GM12878 (cell line): ENCODE measurements around the gene IP6K3. TPM values are rescaled to one million over a fixed set of nuclear protein-coding genes. Genes with fewer than 3 reads are reported as not detected.

ENCODE experiments used
- ATAC-seq: fragments of 200-7000 bp; cut with Tn5 transposase; 3 replicates; pipeline ENCODE4 v1.9.1; 2020; ENCODE audit warnings: mild to moderate bottlenecking, moderate library complexity
- BruUV-seq: library from RNA; stranded (reverse); fragments of 400-500 nt; replicated peaks from 2 replicates; lab custom pipeline; 2021; lab: Mats Ljungman, UMichigan
- CTCF ChIA-PET: fragments of 300-600 bp; sonication (Branson Sonifier 250); formaldehyde crosslinking; extraction: SDS; loops from one replicate; lab custom pipeline; 2021; ENCODE audit warnings: inconsistent platforms; lab: Yijun Ruan, JAX
- POLR2A ChIA-PET: fragments of 350-600 bp; formaldehyde crosslinking; extraction: SDS; loops from one replicate; lab custom pipeline; 2021; ENCODE audit warnings: inconsistent platforms; lab: Charles Lee
- RAD21 ChIA-PET: fragments of 300-600 bp; sonication (Branson Sonifier 250); formaldehyde crosslinking; loops from one replicate; lab custom pipeline; 2023; ENCODE audit warnings: antibody characterized with exemption; ENCODE audit not compliant: unreplicated experiment; lab: Charles Lee
- SMC1A ChIA-PET: fragments of 300-600 bp; sonication (Branson Sonifier 250); formaldehyde crosslinking; loops from one replicate; lab custom pipeline; 2023; ENCODE audit not compliant: unreplicated experiment, uncharacterized antibody; lab: Charles Lee
- DNase-seq: peaks from one replicate; pipeline ENCODE4 v3.0.0-alpha.2; 2011; ENCODE audit warnings: low read depth, low spot score
- FAIRE-seq: peaks from 3 replicates; lab custom pipeline; 2011; peaks lifted over from hg19 to GRCh38; lab: Jason Lieb, UNC
- H2AFZ ChIP-seq: 2 replicates; pipeline ENCODE4 v1.6.0; 2011; ENCODE audit warnings: low read depth, low read length, control low read depth; ENCODE audit not compliant: control insufficient read depth
- H3K27ac ChIP-seq: 2 replicates; pipeline ENCODE4 v1.5.1; 2011; ENCODE audit warnings: control low read depth; ENCODE audit not compliant: control insufficient read depth, insufficient read depth
- H3K27me3 ChIP-seq, 2 experiments: replicated peaks in 1 of 2; 2 replicates each; pipeline versions ENCODE4 v1.6.0 to v1.6.1; 2011; ENCODE audit warnings: low read length in 1 of 2; ENCODE audit not compliant: control insufficient read depth in 2 of 2, insufficient read depth in 2 of 2
- H3K36me3 ChIP-seq, 2 experiments: 2 replicates each; pipeline ENCODE4 v1.5.1; 2011; ENCODE audit warnings: low read length in 1 of 2; ENCODE audit not compliant: control insufficient read depth in 2 of 2, insufficient read depth in 2 of 2
- H3K4me1 ChIP-seq: 2 replicates; pipeline ENCODE4 v1.6.1; 2011; ENCODE audit warnings: mild to moderate bottlenecking, low read length, moderate library complexity, mixed read lengths; ENCODE audit not compliant: control insufficient read depth, insufficient read depth
- H3K4me2 ChIP-seq: 2 replicates; pipeline ENCODE4 v1.6.0; 2011; ENCODE audit warnings: control low read depth; ENCODE audit not compliant: control insufficient read depth, insufficient read depth
- H3K4me3 ChIP-seq: fragments of 200-600 bp; sonication (generic); 2 replicates; pipeline ENCODE4 v1.5.1; 2016
- H3K79me2 ChIP-seq: 2 replicates; pipeline ENCODE4 v1.6.0; 2011; ENCODE audit warnings: low read length; ENCODE audit not compliant: control insufficient read depth, insufficient read depth
- H3K9ac ChIP-seq: 2 replicates; pipeline ENCODE4 v1.8.0; 2011; ENCODE audit warnings: low read length, control low read depth, mixed read lengths; ENCODE audit not compliant: control insufficient read depth, insufficient read depth
- H3K9me3 ChIP-seq: replicated peaks from 3 replicates; pipeline ENCODE4 v1.5.1; 2011; ENCODE audit warnings: mild to moderate bottlenecking, low read length; ENCODE audit not compliant: control insufficient read depth, insufficient read depth
- H4K20me1 ChIP-seq: 2 replicates; pipeline ENCODE4 v1.6.0; 2011; ENCODE audit not compliant: control insufficient read depth, insufficient read depth
- IKZF1 ChIP-seq: fragments of 450-650 bp; conservative IDR thresholded peaks from 2 replicates; pipeline ENCODE4 v1.6.1; 2017; ENCODE audit warnings: antibody characterized with exemption, mild to moderate bottlenecking
- IKZF2 ChIP-seq, 2 experiments: fragments of 450-650 bp; IDR thresholded peaks; 2 replicates each; pipeline ENCODE4 v1.6.1; 2017; ENCODE audit warnings: mild to moderate bottlenecking in 2 of 2, moderate library complexity in 2 of 2
- KAT2A ChIP-seq: conservative IDR thresholded peaks from 2 replicates; pipeline ENCODE4 v1.6.1; 2011; ENCODE audit warnings: low read depth, low read length; ENCODE audit not compliant: control insufficient read depth
- KLF5 ChIP-seq: fragments of 450-650 bp; IDR thresholded peaks from 2 replicates; pipeline ENCODE4 v1.6.1; 2014; ENCODE audit warnings: mild to moderate bottlenecking; ENCODE audit not compliant: partially characterized antibody
- MTA2 ChIP-seq: fragments of 450-650 bp; IDR thresholded peaks from 2 replicates; pipeline ENCODE4 v1.6.1; 2016; ENCODE audit warnings: low read depth, mild to moderate bottlenecking, moderate library complexity
- NR2C2 ChIP-seq: IDR thresholded peaks from 2 replicates; pipeline ENCODE4 v1.6.1; 2011; ENCODE audit warnings: borderline replicate concordance, low read depth; ENCODE audit not compliant: control insufficient read depth, insufficient read length
- POLR2AphosphoS5 ChIP-seq: IDR thresholded peaks from 2 replicates; pipeline ENCODE4 v1.6.1; 2011; ENCODE audit warnings: mild to moderate bottlenecking, low read length, inconsistent platforms
- RCOR1 ChIP-seq: conservative IDR thresholded peaks from 2 replicates; pipeline ENCODE4 v1.6.1; 2012; ENCODE audit warnings: low read depth, low read length, improper control_type of control experiment
- SREBF1 ChIP-seq: IDR thresholded peaks from 2 replicates; pipeline ENCODE4 v1.6.1; 2012; ENCODE audit warnings: mild to moderate bottlenecking, low read length
- ZNF274 ChIP-seq: IDR thresholded peaks from one replicate; pipeline ENCODE4 v1.8.0; 2011; ENCODE audit not compliant: insufficient read length, insufficient read depth
- ZNF622 ChIP-seq: fragments of 450-650 bp; IDR thresholded peaks from 2 replicates; pipeline ENCODE4 v1.6.1; 2017; ENCODE audit warnings: mild to moderate bottlenecking, inconsistent platforms
- WGBS: methylation state at CpG from one replicate; pipeline ENCODE4 v1.1.6; 2016; ENCODE audit warnings: low lambda C conversion rate; ENCODE audit not compliant: insufficient replicate concordance, insufficient coverage; ENCODE audit errors: missing lambda C conversion rate; 5-methylcytosine and 5-hydroxymethylcytosine counted together
- in situ Hi-C: fragments of 300-500 bp; cut with MboI; formaldehyde crosslinking; loops from 9 replicates; pipeline ENCODE4 v1.14.3; 2018; ENCODE audit warnings: mixed read lengths
- intact Hi-C: fragments of 100-400 bp; cut with micrococcal nuclease; formaldehyde crosslinking; loops from one replicate; pipeline ENCODE4 v1.14.2; 2022; ENCODE audit not compliant: unreplicated experiment
- polyA plus RNA-seq, 11 experiments: library from polyadenylated mRNA; depleted of rRNA in 4 of 11; unstranded in 6 of 11; stranded (reverse) in 5 of 11; fragments of >200 nt; fragmentation: Nextera tagmentation in 4 of 11; fragmentation: Illumina TruSeq in 1 of 11; extraction: Ambion mirVana in 4 of 11; extraction: Trizol in 1 of 11; gene quantifications; 1 replicate in 1 of 11; 2 replicates in 10 of 11; pipeline versions ENCODE4 v1.2.1 to v1.2.3, GENCODE V29; 2011 to 2016; ENCODE audit warnings: inconsistent platforms in 2 of 11, missing spikeins in 2 of 11, low read depth in 1 of 11
- total RNA-seq, 4 experiments: library from RNA; depleted of rRNA in 3 of 4; stranded (reverse); fragments of >200 nt in 3 of 4; fragmentation: Illumina TruSeq in 1 of 4; extraction: Trizol in 1 of 4; gene quantifications; 2 replicates each; pipeline versions ENCODE4 v1.2.1 to v1.2.3, GENCODE V29; 2013 to 2021
- TF ChIP-seq, protein P1 (sequence below): fragments of 450-650 bp; IDR thresholded peaks from 2 replicates; pipeline ENCODE4 v1.6.1; 2017; ENCODE audit warnings: borderline replicate concordance

IP6K3 gene
- total and polyA plus RNA-seq, 10 of the 15 experiments (the other 5 are each of a cell fraction or from before 2014, with no cell fraction given): 0.02 to 0.15 (median 0.09) TPM; not detected in 7

DNA sequence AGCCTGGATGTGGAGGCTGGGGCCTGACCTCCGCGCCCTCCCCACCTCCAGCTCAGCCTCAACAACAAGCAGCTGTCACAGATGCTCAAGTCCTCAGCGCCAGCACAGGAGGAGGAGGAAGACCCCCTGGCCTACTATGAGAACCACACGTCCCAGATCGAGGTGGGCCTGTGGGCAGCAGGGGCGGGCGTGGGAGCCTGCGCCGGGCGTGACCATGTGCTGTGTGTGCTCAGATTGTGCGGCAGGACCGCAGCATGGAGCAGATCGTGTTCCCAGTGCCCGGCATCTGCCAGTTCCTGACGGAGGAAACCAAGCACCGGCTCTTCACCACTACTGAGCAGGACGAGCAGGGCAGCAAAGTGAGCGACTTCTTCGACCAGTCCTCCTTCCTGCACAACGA is 58.7 kb downstream of the IP6K3 start:
- Histone ChIP-seq H3K4me1 (peaks cover 11% of the 10 kb centered on the region), H4K20me1 (no peaks in the 10 kb centered on the region), H3K4me3 (no peak overlapping the region), H3K79me2 (no peaks in the 10 kb centered on the region), H3K9ac (no peak overlapping the region), H3K36me3 (peaks cover 11 to 62% of the 10 kb centered on the region in 2 experiments), H3K9me3 (no peaks in the 10 kb centered on the region), H3K27me3 (no peaks in the 10 kb centered on the region), H2AFZ (no peak overlapping the region), H3K4me2 (no peak overlapping the region), H3K27ac (no peak overlapping the region)
- no peak for ATAC-seq
- no peak for TF ChIP-seq IKZF1
- no peak for TF ChIP-seq POLR2AphosphoS5
- TF ChIP-seq RCOR1: no peak
- no peak for TF ChIP-seq KLF5
- TF ChIP-seq, protein P1, sequence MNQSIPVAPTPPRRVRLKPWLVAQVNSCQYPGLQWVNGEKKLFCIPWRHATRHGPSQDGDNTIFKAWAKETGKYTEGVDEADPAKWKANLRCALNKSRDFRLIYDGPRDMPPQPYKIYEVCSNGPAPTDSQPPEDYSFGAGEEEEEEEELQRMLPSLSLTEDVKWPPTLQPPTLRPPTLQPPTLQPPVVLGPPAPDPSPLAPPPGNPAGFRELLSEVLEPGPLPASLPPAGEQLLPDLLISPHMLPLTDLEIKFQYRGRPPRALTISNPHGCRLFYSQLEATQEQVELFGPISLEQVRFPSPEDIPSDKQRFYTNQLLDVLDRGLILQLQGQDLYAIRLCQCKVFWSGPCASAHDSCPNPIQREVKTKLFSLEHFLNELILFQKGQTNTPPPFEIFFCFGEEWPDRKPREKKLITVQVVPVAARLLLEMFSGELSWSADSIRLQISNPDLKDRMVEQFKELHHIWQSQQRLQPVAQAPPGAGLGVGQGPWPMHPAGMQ: no peak
- TF ChIP-seq SREBF1: no peak
- no peak for TF ChIP-seq KAT2A
- TF ChIP-seq ZNF622: no peak
- TF ChIP-seq MTA2: no peak
- TF ChIP-seq IKZF2 (IDR thresholded peaks at IDR 0.05): no peak
- TF ChIP-seq NR2C2: no peak
- no peak for TF ChIP-seq ZNF274
- RAD21 ChIA-PET: no interaction called here
- no TSS peak for BruUV-seq
- in situ Hi-C loops (no loop called here), intact Hi-C loops (no loop called here)
- no peak for DNase-seq
- SMC1A ChIA-PET: no interaction called here
- CTCF ChIA-PET: no interaction called here
- FAIRE-seq: no peak
- POLR2A ChIA-PET: no interaction called here
- WGBS: 97% methylated on average over 20 of the region's 20 CpGs
